Diencephalon (tissue), 1 donor: ENCODE measurements around the gene MYH1. TPM values are rescaled to one million over a fixed set of nuclear protein-coding genes. Genes with fewer than 3 reads are reported as not detected.

ENCODE experiments used
- total RNA-seq: library from RNA; depleted of rRNA; stranded (reverse); fragments of >200 nt; gene quantifications from one replicate; pipeline ENCODE4 v1.2.3, GENCODE V29; 2014

Gene MYH1
- not detected for total RNA-seq

GRCh38 chr17:10518271-10519037 lies at the start of gene MYH1:
Gene MYH1 (minus strand): TSS chr17:10518542. CDS start chr17:10516642, 1,900 bp downstream.

GRCh38 chr17:10549096-10549842 lies 30.9 kb upstream of the MYH1 start, which contains the start of gene MYH2:
Gene MYH2 (minus strand): TSS chr17:10549658. CDS start chr17:10547920, 1,738 bp downstream.

GRCh38 chr17:10469459-10469858 lies 48.9 kb downstream of the MYH1 start, which contains the start of gene MYH4:
Gene MYH4 (minus strand): TSS chr17:10469559. CDS start chr17:10466745, 2,814 bp downstream.

Other genes with a start within 250 kb of the MYH1 start
- gene MYH13, start 145.5 kb downstream of the MYH1 start, total RNA-seq, result not detected
- gene MYH8, start 96.6 kb downstream of the MYH1 start, total RNA-seq, result under 0.01 TPM
- not detected for gene MYH4, start 49.0 kb downstream of the MYH1 start, total RNA-seq
- gene MYH2, start 31.1 kb upstream of the MYH1 start, total RNA-seq, result under 0.01 TPM
- 1.4 TPM for gene MYH3, start 138.8 kb upstream of the MYH1 start, total RNA-seq
- 13.1 TPM for gene SCO1, start 179.0 kb upstream of the MYH1 start, total RNA-seq
- 15.2 TPM for gene ADPRM, start 179.1 kb upstream of the MYH1 start, total RNA-seq
- gene TMEM220, start 211.5 kb upstream of the MYH1 start, total RNA-seq, result 1.8 TPM